GM12872 (cell line): ENCODE data around the gene TFCP2L1.

Experiments used
- TF ChIP-seq, protein P1 (sequence below): IDR thresholded peaks from 3 replicates; pipeline ENCODE4 v1.5.1; 2011; ENCODE audit warnings: low read depth, mild to moderate bottlenecking, low read length, moderate library complexity; ENCODE audit not compliant: insufficient read depth

The TFCP2L1 gene

DNA sequence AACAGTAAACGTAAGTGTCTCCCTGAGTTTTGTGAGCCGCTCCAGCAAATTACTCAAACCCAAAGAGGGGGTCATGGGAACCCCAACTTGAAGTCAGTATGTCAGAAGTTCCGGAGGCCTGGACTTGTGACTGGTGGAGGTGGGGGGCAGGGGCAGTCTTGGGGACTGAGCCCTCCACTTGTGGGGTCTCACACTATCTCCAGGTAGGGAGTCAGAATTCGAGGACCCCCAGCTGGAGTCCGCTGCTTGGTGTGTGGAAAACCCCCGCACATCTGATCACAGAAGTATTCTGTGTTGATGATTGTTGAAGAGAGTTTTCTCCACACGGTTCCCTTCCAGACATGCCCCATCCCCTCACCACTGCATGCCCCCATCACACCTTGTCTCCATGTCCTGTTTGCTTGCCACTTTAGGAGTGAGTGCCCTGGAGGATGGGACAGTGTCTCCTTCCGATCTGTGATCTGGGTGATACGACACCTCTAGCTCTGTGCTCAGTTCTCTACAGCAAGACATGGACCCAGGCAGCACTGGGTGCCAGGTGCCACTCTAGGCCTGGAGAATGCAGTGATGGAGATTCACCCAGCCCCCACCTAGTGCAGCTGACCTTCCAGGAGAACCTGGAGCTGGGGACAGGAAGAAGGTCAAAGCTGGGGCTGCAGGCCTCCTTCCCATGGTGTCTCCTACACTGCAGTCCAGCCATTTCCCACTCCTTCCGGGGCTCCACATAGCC lies 85.6 kb downstream of the TFCP2L1 start:
- TF ChIP-seq, protein P1, sequence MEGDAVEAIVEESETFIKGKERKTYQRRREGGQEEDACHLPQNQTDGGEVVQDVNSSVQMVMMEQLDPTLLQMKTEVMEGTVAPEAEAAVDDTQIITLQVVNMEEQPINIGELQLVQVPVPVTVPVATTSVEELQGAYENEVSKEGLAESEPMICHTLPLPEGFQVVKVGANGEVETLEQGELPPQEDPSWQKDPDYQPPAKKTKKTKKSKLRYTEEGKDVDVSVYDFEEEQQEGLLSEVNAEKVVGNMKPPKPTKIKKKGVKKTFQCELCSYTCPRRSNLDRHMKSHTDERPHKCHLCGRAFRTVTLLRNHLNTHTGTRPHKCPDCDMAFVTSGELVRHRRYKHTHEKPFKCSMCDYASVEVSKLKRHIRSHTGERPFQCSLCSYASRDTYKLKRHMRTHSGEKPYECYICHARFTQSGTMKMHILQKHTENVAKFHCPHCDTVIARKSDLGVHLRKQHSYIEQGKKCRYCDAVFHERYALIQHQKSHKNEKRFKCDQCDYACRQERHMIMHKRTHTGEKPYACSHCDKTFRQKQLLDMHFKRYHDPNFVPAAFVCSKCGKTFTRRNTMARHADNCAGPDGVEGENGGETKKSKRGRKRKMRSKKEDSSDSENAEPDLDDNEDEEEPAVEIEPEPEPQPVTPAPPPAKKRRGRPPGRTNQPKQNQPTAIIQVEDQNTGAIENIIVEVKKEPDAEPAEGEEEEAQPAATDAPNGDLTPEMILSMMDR, result no peak

DNA sequence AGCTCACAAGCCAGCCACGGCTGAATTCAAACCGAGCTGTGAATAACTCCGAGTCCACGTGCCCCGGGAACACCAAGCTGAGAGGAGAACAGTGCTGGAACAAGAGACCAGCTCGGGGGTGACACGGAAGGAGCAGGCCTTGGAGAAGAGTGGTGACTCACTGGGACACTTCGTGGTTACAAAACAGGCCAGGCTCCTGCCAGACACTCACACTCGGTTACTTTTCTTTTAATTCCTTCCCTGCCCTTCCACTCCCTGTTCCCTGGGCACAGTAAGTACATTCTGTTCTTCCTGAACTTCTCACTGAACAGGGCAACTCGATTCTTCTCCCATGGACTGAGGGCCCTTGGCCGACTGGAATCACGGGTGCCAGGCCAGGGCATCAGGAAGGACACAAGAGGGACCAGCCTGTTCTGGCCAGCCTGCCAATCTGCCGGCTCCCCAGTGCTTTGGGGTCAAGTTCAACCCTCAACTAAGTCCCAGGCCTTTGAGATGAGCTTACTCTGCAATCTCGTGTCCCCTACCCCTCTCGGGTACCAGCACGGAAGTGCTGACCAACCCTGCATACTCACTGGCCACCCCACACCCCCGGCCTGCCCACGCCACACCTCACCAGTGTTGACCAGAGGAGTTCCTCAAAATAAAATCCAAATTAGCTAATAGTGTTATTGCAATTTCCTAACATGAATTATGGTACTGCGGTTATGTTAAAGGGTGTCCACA lies 87.5 kb downstream of the TFCP2L1 start:
- TF ChIP-seq, protein P1, result no peak

DNA sequence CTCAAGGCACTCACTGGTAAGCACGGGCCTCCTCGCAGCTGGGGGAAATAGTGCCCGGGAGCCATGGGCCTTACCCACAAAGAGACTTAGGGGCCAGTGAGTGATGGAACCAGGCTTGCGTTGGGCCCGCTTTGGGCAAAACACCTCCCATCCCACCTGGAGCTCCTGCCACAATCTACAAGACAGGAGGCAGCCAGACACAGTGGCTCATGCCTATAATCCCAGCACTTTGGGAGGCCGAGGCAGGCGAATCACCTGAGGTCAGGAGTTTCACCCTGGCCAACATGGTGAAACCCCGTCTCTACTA lies 88.2 kb downstream of the TFCP2L1 start:
- TF ChIP-seq, protein P1, result no peak

DNA sequence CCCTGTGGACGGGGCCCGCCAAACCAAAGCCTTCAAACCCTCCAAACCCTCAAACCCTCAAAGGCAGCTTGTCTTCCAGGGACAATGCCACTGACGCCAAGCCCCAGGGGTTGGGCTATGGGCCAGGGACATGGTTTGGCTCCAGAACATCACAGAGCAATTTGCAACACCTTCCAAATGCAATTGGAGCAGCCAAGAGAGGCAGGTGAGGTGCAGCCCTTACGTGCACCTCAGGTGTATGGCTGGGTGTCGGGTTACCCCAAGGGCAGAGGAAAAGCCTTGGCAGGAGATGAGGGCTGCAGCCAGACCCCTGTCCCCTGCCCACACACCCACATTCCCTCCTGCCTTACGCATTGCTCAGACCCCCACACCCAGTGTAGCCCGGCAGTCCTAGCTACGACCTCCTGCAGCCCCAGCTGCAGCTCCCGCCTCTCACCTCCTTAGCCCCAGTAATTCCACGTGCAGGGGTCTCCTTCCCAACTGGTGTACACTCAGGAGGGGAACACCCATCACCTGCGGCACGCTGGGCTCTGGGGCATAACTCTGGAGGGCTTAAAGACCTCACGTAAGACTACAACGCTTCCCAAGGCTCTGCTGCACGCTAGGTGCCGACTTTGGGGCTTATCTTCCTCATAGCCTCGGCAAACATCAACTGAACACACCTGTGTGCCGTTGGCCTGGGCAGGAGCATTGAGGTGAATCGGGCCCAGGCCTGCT lies 88.7 kb downstream of the TFCP2L1 start:
- TF ChIP-seq, protein P1, result no peak

DNA sequence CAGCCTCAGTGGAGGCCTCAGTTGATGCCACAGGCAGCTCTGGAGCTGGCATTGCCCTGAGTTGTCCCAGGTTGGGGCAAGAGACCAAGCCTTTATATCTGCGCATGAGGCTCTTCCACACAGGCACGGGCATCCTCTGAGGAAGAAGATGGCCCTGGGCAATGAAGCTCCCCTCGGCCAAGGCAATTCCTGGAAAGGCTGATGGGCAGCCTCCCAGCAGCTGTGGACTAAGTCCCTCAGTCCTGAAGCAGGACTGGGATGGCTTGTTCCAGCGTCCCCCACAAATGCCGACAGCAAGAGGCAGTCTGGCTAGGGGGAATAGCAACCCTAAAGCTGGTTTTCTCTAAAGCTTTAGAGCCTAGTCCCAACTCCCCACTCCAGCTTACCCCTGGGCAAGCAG lies 90.0 kb downstream of the TFCP2L1 start:
- TF ChIP-seq, protein P1, result no peak

DNA sequence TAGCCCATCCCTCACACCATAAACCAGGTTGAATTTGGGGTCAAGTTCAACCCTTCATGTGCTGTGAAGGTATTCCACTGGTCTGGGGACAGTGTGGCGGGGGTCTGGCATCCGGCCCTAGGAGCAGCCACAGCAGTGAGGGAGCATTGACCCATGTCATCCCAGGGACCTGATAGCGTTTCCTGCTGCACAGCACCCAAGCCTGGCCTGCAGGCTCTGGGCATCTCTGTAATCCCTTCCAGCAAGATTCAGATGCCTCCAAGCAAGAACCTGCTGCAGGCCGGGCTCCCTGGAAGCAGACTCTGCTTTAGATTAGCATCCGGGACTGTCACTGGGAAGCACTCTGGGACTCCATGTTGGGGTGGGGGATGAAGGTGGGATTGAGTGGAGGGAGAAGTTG lies 90.4 kb downstream of the TFCP2L1 start:
- TF ChIP-seq, protein P1, result no peak

DNA sequence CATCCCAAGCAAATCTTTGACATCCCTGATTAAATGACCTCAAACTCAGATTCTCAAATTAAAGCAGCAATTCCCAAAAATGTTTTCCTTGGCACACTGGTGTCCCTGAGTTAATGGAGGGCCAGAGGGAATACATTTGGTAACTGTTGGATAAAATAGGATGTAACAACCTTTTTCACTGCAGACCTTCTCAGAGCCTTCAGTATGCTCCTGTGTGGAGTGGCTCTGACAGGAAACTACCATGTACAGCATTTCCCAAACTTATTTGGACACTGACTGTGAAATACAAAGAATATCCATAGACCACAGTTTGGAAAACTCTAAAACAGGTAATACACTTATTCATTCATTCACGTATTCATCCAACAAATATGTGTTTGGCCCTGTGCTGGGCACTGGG lies 91.8 kb downstream of the TFCP2L1 start:
- TF ChIP-seq, protein P1, result no peak
